ENCODE results near the gene YAP1.

The YAP1 gene

GRCh38 chr11:102108734-102109440 is 1.4 kb upstream of the YAP1 start:
- ChIA-PET POLR2A (interaction anchor here (1.4 kb wide), 1 partner anchor 10 kb away, joined by 3 read pairs; no protein-coding TSS in a partner anchor), CTCF (interaction anchor here (0.8 kb wide), 1 partner anchor 145 kb away, joined by 4 read pairs; no protein-coding TSS in a partner anchor)
- TF ChIP-seq ARNT (IDR thresholded peaks at IDR 0.05): no peak
- no peak for TF ChIP-seq SUZ12 (IDR thresholded peaks at IDR 0.05)
- TF ChIP-seq HDGF (IDR thresholded peaks at IDR 0.05; ENCODE audit: borderline replicate concordance): no peak

GRCh38 chr11:102110761-102111010 is 439 bp downstream of the YAP1 start:
- peak; percentile 21 for DNase-seq (ENCODE audit: extremely low spot score)
- TF ChIP-seq LEF1 (IDR thresholded peaks at IDR 0.05; ENCODE audit: borderline replicate concordance): no peak
- TF ChIP-seq FOXA1 (IDR thresholded peaks at IDR 0.05): no peak
- no peak for TF ChIP-seq SP1 (IDR thresholded peaks at IDR 0.05)
- no peak for TF ChIP-seq FOXM1 (IDR thresholded peaks at IDR 0.05; ENCODE audit: borderline replicate concordance)
- no peak for TF ChIP-seq FOXK2 (IDR thresholded peaks at IDR 0.05)
- no peak for TF ChIP-seq BHLHE40 (IDR thresholded peaks at IDR 0.05; ENCODE audit: borderline replicate concordance)
- no peak for TF ChIP-seq CTBP1 (IDR thresholded peaks at IDR 0.05; ENCODE audit: borderline replicate concordance)
- no peak for TF ChIP-seq L3MBTL2 (conservative IDR thresholded peaks at IDR 0.05)
- no peak for TF ChIP-seq ZNF384 (IDR thresholded peaks at IDR 0.05)
- POLR2A ChIA-PET: interaction anchor here (0.9 to 1.1 kb wide), 3 partner anchors 48 to 183 kb away, joined by 3 read pairs; no protein-coding TSS in a partner anchor
- CTCF ChIA-PET: no interaction called here

More at GRCh38 chr11:102108734-102109440, 1.4 kb upstream of the YAP1 start:
- no peak for DNase-seq (ENCODE audit: extremely low spot score)

GRCh38 chr11:102111011-102111786 is 952 bp downstream of the YAP1 start:
- TF ChIP-seq L3MBTL2 (conservative IDR thresholded peaks at IDR 0.05): no peak
- peak; percentile 6; the same call in 1 of the 2 replicates for TF ChIP-seq CTBP1 (IDR thresholded peaks at IDR 0.05; ENCODE audit: borderline replicate concordance)
- no peak for TF ChIP-seq SUZ12 (IDR thresholded peaks at IDR 0.05)
- TF ChIP-seq FOXA1 (IDR thresholded peaks at IDR 0.05): no peak
- TF ChIP-seq, protein P1, sequence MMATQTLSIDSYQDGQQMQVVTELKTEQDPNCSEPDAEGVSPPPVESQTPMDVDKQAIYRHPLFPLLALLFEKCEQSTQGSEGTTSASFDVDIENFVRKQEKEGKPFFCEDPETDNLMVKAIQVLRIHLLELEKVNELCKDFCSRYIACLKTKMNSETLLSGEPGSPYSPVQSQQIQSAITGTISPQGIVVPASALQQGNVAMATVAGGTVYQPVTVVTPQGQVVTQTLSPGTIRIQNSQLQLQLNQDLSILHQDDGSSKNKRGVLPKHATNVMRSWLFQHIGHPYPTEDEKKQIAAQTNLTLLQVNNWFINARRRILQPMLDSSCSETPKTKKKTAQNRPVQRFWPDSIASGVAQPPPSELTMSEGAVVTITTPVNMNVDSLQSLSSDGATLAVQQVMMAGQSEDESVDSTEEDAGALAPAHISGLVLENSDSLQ (IDR thresholded peaks at IDR 0.05): no peak
- TF ChIP-seq FOXM1 (IDR thresholded peaks at IDR 0.05; ENCODE audit: borderline replicate concordance): no peak
- ChIA-PET CTCF (no interaction called here), POLR2A (interaction anchor here (0.7 to 1.1 kb wide), 4 partner anchors 47 to 183 kb away, joined by 3 read pairs; no protein-coding TSS in a partner anchor)
- peak; percentile 69 for DNase-seq (ENCODE audit: extremely low spot score)

DNA sequence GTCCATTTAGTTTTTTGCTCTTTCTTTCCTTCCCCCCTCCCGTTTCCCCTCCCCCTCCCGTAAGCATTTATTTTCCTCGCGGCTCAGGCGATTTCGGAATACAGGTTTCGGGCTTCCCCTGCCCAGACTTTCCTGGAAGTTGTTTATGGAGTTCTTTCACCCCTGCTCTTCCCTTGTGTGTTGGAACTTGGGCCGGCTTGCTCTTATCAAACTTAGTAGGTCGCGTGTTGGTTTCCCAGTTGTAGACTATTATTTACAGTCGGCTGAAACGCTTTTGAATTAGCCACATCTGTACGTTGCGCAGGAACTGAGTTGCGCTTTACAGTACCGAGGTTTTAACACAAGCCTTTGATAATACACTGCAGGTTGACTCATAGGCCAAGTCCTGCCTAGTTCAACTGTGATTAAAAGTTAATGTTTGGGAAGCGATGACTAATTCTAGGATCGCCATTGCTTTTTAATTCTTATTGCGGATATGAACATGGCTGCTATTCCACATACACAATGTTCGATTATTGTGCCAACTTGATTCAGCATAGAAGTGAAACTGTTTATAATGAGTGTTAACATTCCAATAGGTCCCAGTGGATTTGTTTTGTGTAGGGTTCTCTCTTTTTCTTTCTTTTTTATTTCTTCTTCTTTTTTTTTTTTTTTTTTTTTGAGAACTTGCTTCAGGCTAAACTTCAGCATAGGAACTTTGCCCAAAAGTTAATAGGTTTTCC is 1.7 kb downstream of the YAP1 start:
- CTCF ChIA-PET: no interaction called here
- POLR2A ChIA-PET: no interaction called here
- no peak for TF ChIP-seq ARNT (IDR thresholded peaks at IDR 0.05)
- no peak for TF ChIP-seq ELF4 (IDR thresholded peaks at IDR 0.05)
- TF ChIP-seq NFRKB (IDR thresholded peaks at IDR 0.05): 0 out of 2 replicates have a peak, but pooled peaks have one; percentile 17
- peak; percentile 64 for TF ChIP-seq ZNF384 (IDR thresholded peaks at IDR 0.05)
- TF ChIP-seq HDGF (IDR thresholded peaks at IDR 0.05; ENCODE audit: borderline replicate concordance): no peak
- no peak for TF ChIP-seq FOXK2 (IDR thresholded peaks at IDR 0.05)
- TF ChIP-seq LEF1 (IDR thresholded peaks at IDR 0.05; ENCODE audit: borderline replicate concordance): no peak
- TF ChIP-seq, protein P1 (IDR thresholded peaks at IDR 0.05): no peak
- TF ChIP-seq FOXM1 (IDR thresholded peaks at IDR 0.05; ENCODE audit: borderline replicate concordance): no peak
- no peak for TF ChIP-seq SUZ12 (IDR thresholded peaks at IDR 0.05)
- no peak for TF ChIP-seq FOXA1 (IDR thresholded peaks at IDR 0.05)
- no peak for TF ChIP-seq CTBP1 (IDR thresholded peaks at IDR 0.05; ENCODE audit: borderline replicate concordance)
- 0 out of 2 replicates have a peak, but pooled peaks have one; percentile 38 for TF ChIP-seq TARDBP (IDR thresholded peaks at IDR 0.05)
- TF ChIP-seq SP1 (IDR thresholded peaks at IDR 0.05): no peak
- TF ChIP-seq BHLHE40 (IDR thresholded peaks at IDR 0.05; ENCODE audit: borderline replicate concordance): no peak
- DNase-seq (ENCODE audit: extremely low spot score): no peak

GRCh38 chr11:102112509-102112821 is 2.2 kb downstream of the YAP1 start:
- CTCF ChIA-PET: no interaction called here
- DNase-seq (ENCODE audit: extremely low spot score): no peak

DNA sequence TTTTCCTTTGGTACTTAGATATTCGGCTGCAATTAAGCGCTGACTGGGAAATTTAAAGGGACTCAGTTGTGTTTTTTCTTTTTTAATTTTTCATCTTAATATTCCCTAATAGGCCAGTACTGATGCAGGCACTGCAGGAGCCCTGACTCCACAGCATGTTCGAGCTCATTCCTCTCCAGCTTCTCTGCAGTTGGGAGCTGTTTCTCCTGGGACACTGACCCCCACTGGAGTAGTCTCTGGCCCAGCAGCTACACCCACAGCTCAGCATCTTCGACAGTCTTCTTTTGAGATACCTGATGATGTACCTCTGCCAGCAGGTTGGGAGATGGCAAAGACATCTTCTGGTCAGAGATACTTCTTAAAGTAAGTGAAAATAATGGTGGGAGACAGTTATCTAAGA is 3.8 kb downstream of the YAP1 start:
- CTCF ChIA-PET: no interaction called here
- no peak for DNase-seq (ENCODE audit: extremely low spot score)
- POLR2A ChIA-PET: no interaction called here
- TF ChIP-seq ARNT (IDR thresholded peaks at IDR 0.05) (no peak), CTBP1 (IDR thresholded peaks at IDR 0.05; ENCODE audit: borderline replicate concordance) (no peak), SP1 (IDR thresholded peaks at IDR 0.05) (no peak), NFRKB (IDR thresholded peaks at IDR 0.05) (no peak), HDGF (IDR thresholded peaks at IDR 0.05; ENCODE audit: borderline replicate concordance) (no peak), FOXA1 (IDR thresholded peaks at IDR 0.05) (no peak), TARDBP (IDR thresholded peaks at IDR 0.05) (no peak), ZNF384 (IDR thresholded peaks at IDR 0.05) (no peak), FOXM1 (IDR thresholded peaks at IDR 0.05; ENCODE audit: borderline replicate concordance) (no peak), ELF4 (IDR thresholded peaks at IDR 0.05) (no peak)

More at GRCh38 chr11:102112509-102112821, 2.2 kb downstream of the YAP1 start:
- TF ChIP-seq SUZ12 (IDR thresholded peaks at IDR 0.05) (no peak), CTBP1 (IDR thresholded peaks at IDR 0.05; ENCODE audit: borderline replicate concordance) (no peak), FOXK2 (IDR thresholded peaks at IDR 0.05) (no peak), ARNT (IDR thresholded peaks at IDR 0.05) (no peak), SP1 (IDR thresholded peaks at IDR 0.05) (no peak), LEF1 (IDR thresholded peaks at IDR 0.05; ENCODE audit: borderline replicate concordance) (no peak), FOXM1 (IDR thresholded peaks at IDR 0.05; ENCODE audit: borderline replicate concordance) (no peak), ELF4 (IDR thresholded peaks at IDR 0.05) (no peak), ZNF384 (IDR thresholded peaks at IDR 0.05) (no peak), NFRKB (IDR thresholded peaks at IDR 0.05) (no peak)
- POLR2A ChIA-PET: no interaction called here
